Cortex of kidney (tissue), 1 donor: ENCODE measurements around the gene LAMC1.
A peak's percentile ranks its signal among the peaks of the same experiment; 100 is the strongest.

Experiments
- DNase-seq: peaks from one replicate; lab custom pipeline; 2025; lab: John Stamatoyannopoulos, UW

Gene LAMC1

DNA sequence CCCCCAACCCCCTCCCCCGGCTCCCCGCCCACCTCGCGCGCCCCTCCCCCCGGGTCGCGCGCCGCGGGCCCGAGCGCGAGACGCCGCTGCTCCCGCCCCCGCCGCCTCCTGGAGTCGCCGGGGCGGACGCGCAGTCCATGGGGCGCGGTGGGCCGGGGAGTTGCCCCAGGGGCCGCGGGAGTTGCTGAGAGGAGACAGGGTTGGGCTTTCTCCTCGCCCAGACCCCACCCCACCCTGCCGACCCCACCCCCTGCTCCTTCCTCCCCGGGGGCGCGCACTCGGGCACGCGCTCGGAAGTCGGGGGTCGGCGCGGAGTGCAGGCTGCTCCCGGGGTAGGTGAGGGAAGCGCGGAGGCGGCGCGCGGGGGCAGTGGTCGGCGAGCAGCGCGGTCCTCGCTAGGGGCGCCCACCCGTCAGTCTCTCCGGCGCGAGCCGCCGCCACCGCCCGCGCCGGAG lies at the start of gene LAMC1:
LAMC1 (plus strand) TSS at position 275 of the 455 bp plus-strand sequence. CDS start 297 bp downstream, outside the sequence.
- DNase-seq = peak; percentile 14

DNA sequence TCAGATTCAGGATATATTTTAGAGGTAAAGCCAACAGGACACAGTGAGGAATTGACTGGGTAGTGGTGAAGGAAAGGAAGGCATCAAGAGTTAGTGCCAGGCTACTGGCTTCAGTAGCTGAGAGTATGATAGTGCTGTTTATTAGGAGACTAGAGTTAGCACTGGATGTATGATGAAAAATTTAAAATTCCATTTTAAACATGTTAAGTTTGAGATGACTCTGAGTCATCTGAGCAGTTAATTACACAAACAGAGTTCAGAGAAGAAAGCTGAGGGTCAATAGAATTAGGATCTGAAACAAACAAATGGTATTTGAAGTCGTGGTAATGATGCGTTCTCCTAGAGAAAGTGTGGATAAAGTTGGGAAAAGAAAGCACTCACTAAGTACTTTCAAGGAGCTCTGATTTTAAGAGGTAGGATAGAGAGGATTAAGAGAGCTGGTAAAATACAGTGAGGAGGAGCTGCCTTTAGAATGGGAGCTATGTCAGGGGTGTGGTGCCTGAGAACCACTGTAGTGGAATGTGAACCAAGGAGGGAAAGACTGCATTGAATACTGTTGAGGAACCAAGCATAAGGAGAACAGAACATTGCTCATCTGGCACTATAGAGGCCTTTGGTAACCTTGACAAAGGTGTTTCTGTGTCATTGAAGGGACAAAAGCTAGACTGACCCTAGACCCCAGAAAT lies 48.6 kb upstream of the LAMC1 start:
- no peak for DNase-seq

GRCh38 chr1:182977480-182977879 lies 45.7 kb upstream of the LAMC1 start:
- no peak for DNase-seq

DNA sequence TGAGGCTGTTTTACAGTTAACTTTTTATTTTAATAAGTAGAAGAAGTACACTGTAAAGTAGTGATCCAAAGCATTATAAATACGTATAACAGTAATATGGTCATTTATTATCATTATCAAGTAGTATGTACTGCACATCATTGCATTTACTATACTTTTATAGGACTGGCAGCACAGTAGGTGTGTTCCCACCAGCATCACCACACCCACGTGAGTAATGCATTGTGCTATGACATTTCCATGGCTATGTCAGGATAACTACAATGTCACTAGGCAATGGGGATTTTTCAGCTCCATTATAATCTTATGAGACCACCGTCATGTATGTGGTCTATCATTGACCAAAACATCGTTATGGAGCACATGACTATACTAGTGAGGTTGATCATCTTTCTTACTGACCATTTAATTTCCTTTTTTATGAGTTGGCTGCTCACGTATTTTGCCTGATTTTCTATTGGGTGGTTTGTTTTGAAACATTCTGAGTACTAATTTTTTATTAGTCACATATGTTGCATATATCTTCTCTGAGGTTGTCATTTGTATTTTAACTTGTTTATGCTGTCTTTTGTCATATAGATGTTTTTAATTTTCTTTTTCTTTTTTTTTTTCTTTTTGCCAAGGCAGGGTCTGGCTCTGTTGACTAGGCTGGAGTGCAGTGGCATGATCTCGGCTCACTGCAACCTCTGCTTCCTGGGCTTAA lies 44.9 kb upstream of the LAMC1 start:
- DNase-seq = no peak

GRCh38 chr1:182984138-182984537 lies 39.1 kb upstream of the LAMC1 start:
- DNase-seq = no peak

DNA sequence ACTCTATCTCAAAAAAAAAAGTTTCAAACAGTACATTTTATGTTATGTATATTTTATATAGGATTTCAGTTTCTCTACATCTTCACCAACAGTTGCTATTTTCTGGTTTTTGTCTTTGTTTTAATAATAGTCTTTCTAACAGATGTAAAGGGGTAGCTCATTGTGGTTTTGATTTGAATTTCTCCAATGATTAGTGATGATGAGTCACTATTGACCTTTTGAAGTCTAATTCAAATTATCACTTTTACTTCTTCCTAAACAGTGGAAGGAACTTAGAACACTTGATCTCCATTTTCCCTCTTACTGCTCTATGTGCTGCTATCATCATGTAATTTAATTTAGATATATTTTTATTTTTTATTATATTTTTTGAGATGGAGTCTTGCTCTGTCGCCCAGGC lies 38.6 kb upstream of the LAMC1 start:
- no peak for DNase-seq

DNA sequence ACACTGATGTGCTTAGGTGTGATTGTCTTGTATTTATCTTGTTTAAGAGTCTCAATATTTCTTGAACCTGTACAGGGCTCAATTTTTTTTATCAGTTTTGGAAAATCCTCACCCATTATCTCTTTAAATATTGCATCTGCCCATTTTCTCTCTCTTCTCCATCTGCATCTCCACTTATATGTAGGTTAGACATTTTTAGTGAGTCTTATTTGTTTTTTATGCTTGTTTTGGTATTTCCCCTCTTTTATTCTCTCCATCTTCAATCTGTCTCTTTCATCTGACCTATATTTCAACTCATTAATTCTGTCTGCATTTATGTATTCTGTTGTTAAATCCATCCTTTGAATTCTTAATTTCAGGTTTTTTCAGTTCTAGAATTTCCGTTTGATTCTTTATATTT lies 37.3 kb upstream of the LAMC1 start:
- DNase-seq = no peak

GRCh38 chr1:182990413-182991144 lies 32.6 kb upstream of the LAMC1 start:
- DNase-seq = no peak

- no peak for DNase-seq
Observed at GRCh38 chr1:182993746-182994145, 29.5 kb upstream of the LAMC1 start.

DNA sequence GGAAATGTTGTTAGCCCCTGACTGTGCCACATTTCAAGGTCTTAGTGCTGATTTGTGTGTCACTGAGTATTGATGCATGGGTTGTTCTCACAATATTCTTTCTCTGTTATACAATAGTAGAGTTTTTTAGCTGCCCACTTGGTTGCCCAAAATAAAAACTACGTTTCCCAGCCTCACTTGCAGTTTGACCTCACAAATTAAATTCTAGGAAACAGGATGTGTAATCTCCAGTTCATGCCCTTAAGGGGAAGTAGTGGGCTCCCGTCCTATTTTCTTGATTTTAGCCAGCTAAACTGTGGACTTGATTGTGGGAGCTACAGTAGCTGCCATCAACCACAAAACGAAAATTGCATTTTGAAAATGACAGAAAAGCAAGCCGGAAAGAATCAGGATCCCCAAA lies 27.3 kb upstream of the LAMC1 start:
- no peak for DNase-seq

DNA sequence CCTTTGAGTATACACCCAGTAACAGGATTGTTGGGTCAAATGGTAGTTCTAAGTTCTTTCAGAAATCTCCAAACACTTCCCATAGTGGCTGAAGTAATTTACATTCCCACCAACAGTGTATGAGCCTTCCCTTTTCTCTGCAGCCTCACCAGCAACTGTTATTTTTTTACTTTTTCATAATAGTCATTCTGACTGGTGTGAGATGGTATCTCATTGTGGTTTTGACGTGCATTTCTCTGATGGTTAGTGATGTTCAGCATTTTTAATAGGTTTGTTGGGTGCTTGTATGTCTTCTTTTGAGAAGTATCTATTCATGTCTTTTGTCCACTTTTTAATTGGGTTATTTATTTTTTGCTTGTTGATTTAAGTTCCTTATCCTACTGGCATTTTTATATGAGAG lies 26.4 kb upstream of the LAMC1 start:
- no peak for DNase-seq

GRCh38 chr1:182998482-182998881 lies 24.7 kb upstream of the LAMC1 start:
- no peak for DNase-seq

DNA sequence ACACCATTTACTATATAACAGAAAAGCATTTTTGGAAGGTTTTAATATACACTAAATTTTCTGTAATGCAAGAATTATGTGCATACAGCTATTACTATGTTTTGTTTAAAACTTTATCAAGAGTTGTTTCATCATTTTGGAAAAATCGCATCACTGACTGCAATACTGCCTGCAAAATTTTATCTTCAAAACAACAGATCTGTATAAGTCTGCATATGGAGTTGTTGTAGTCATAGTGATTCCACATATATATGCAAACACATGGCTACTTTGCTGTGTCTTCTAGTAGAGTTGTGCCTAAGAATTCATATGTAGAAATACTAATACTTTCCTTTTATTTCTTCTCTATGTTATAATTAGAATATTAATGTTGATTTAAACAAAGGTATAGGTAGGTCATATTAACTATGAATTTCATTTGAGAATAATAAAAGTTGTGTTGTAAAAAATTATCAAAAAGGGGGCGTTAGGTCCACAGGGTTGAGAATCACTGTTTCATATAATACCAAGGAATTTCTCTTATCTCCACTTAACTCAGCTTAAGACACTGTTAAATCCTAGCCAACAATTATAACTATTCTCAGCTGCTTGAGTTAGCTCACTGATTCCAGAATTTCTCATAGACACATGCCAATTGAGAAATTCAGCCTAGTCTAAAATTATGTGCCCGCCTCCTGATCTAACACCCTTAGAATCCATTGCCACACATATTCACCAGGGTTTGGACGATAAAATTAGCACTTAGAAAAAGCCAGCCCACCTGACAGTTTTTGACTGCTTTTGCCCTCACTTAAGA lies 22.9 kb upstream of the LAMC1 start:
- no peak for DNase-seq

- DNase-seq = no peak
Observed at GRCh38 chr1:183002267-183002666, 21.0 kb upstream of the LAMC1 start.

- no peak for DNase-seq
Observed at GRCh38 chr1:183002797-183003196, 20.4 kb upstream of the LAMC1 start.

DNA sequence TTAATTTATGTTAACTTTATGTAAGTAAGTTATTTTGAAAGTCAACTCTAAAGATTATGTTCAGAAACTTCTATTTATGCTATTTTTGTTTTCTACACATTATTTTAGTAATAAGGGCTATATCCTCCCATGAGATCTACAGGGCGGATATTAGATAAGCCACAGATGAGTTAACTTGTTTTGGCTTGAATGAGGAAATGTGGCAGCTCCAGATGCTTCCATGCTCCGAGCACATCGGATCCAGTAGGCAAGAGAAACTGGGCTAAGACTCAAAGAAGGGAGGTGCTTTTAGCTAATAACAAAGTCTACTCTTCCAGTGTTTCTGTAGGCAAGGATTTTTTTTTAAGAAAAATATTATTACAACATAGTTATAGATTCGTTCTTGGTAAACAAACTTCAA lies 20.0 kb upstream of the LAMC1 start:
- no peak for DNase-seq

- no peak for DNase-seq
Observed at GRCh38 chr1:183004141-183004540, 19.1 kb upstream of the LAMC1 start.

DNA sequence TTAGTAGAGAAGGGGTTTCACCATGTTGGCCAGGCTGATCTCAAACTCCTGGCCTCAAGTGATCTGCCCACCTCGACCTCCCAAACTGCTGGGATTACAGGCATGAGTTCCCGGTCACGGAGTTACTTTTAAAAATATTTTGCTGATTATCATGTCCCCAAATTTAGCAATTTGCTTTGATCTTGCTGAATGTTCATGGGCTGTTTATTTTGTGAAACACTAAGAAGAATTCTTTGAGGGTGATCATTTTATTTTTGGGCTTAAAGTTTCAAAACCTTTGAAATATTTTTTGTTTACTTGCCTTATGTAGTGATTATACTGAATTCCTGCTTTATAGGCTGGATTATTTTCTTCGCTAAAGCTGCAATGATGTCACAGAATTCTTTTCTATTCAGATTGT lies 11.4 kb upstream of the LAMC1 start:
- DNase-seq = no peak

- no peak for DNase-seq
Observed at GRCh38 chr1:183012301-183012994, 10.8 kb upstream of the LAMC1 start.

DNA sequence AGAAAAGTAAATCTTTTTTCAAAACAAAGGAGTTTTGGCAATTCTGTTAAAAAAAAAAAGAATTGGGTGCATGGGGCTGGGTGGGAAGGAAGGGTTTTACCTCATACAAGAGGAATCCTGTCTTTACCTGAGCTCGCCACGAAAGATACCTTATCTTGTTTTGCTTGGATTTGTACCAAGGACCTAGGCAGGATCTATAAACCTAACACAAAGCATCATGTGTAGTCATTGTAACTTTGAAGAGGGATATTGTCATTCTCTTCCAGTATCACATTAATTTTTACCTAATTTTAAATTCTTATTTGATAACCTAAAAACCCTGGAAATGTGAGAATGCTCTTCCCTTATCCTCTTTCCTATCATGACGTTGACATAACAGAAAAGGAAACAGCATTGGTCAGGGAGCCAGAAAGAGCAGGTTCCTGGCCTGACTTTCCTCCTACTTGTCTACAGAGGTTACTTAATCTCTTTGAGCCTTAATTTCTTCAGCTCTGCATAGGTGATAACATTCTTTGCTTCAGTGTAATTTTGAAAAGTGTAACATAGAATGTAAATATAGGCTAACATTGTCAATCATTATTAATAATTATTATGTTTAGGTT lies 4.0 kb upstream of the LAMC1 start:
- no peak for DNase-seq

DNA sequence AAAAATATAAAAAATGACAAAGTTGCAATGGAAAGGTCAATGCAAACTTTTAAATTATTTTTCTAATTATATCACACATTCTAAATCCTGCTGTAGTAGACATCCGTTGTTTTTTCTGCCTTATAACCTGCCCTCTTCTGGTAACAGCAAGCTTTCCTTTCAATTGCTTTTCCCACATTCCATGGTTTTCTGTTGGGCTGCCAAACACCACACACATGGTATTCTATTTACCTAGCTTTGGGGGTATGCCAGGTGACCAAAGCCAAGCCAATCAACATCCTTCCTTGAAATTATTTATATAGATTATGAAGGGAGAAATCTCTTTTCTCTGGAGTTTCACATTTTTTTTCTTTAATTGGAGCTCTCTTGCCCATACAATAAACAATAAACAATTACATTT lies 3.4 kb upstream of the LAMC1 start:
- no peak for DNase-seq
